ENCODE measurements around the gene RAMP1. TPM values are rescaled to one million over a fixed set of nuclear protein-coding genes. Genes with fewer than 3 reads are reported as not detected.

RAMP1 gene
- total RNA-seq, 2 donors from 2014 or later: 75.3 to 300 TPM

DNA sequence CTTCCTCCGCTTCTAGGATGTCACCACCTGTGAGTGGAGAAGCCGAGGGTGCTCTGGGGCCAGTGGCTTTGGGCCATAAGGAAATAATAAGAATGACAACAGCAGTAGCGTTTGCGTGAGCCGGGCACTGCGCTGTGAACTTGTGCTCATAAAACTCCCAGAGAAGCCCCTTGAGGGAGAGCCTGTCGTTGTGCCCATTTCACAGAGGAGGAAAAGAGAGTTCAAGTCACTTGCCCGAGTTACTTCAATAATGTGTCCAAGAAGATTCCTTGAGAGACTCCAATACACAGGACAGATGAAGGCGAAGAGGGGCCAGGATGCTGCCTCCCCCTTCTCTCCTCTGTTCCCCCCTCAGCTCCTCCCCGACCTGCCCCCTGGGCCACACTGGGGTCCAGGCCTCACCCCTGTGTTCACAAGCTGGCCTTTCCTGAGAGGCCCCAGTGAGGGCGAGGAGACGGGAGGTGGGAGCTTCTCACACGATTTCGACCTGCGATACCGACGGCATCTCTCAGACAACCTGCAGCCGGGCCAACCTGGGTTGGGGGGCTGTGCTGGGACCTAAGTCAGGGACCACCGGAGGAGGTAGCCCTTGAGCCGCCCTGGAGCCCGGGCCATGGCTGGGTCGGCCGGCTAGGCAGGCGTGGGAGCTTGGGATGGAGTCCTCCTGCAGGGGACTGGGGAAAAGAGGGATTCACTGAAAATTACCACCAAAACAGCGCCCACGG, 53.9 kb downstream of the RAMP1 start:
- no peaks in the 10 kb centered on the region for H3K9me3 ChIP-seq
- TF ChIP-seq, protein P1, sequence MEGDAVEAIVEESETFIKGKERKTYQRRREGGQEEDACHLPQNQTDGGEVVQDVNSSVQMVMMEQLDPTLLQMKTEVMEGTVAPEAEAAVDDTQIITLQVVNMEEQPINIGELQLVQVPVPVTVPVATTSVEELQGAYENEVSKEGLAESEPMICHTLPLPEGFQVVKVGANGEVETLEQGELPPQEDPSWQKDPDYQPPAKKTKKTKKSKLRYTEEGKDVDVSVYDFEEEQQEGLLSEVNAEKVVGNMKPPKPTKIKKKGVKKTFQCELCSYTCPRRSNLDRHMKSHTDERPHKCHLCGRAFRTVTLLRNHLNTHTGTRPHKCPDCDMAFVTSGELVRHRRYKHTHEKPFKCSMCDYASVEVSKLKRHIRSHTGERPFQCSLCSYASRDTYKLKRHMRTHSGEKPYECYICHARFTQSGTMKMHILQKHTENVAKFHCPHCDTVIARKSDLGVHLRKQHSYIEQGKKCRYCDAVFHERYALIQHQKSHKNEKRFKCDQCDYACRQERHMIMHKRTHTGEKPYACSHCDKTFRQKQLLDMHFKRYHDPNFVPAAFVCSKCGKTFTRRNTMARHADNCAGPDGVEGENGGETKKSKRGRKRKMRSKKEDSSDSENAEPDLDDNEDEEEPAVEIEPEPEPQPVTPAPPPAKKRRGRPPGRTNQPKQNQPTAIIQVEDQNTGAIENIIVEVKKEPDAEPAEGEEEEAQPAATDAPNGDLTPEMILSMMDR (IDR thresholded peaks at IDR 0.05): no peak
- no peak for TF ChIP-seq POLR2AphosphoS5 (IDR thresholded peaks at IDR 0.05)
- no peak for TF ChIP-seq POLR2A (IDR thresholded peaks at IDR 0.05)
- H3K36me3 ChIP-seq: no peaks in the 10 kb centered on the region
- 96% methylated on average over 26 of the region's 26 CpGs for WGBS
- H3K4me1 ChIP-seq (replicated peaks): no peaks in the 10 kb centered on the region
- no peaks in the 10 kb centered on the region for H3K27me3 ChIP-seq (replicated peaks; ENCODE audit: insufficient read depth)
- H3K4me3 ChIP-seq: no peak overlapping the region
- intact Hi-C loops (cut with DNase I): no loop called here
- no peak overlapping the region for H3K27ac ChIP-seq
- DNase-seq (ENCODE audit: low spot score): no peak

DNA sequence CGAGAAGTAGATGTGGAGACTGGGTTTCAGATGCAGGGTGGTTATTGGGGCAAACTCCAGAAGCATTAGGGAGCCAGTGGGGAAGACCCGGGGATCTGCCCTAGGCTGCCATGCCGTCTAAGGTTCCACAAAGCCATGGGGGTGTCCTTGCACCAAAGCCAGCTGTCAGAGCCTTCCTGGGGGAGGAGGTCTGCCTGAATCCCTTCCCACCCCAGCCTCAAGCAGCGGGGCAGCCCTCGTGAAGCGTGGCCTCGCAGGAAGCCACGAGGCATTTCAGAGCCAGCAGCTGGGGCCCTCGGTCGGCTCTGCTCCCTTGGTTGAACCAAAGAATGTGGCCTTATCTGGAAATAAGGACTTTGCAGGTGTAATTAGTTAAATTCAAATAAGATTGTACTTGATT, 56.2 kb downstream of the RAMP1 start:
- Histone ChIP-seq H3K27ac (no peak overlapping the region), H3K9me3 (no peaks in the 10 kb centered on the region), H3K36me3 (no peaks in the 10 kb centered on the region), H3K4me3 (no peak overlapping the region), H3K4me1 (replicated peaks) (no peaks in the 10 kb centered on the region), H3K27me3 (replicated peaks; ENCODE audit: insufficient read depth) (no peaks in the 10 kb centered on the region)
- DNase-seq (ENCODE audit: low spot score): no peak
- 91% methylated on average over 10 of the region's 10 CpGs for WGBS
- intact Hi-C loops (cut with DNase I): no loop called here
- TF ChIP-seq POLR2AphosphoS5 (IDR thresholded peaks at IDR 0.05): no peak
- TF ChIP-seq, protein P1 (IDR thresholded peaks at IDR 0.05): no peak
- no peak for TF ChIP-seq POLR2A (IDR thresholded peaks at IDR 0.05)

DNA sequence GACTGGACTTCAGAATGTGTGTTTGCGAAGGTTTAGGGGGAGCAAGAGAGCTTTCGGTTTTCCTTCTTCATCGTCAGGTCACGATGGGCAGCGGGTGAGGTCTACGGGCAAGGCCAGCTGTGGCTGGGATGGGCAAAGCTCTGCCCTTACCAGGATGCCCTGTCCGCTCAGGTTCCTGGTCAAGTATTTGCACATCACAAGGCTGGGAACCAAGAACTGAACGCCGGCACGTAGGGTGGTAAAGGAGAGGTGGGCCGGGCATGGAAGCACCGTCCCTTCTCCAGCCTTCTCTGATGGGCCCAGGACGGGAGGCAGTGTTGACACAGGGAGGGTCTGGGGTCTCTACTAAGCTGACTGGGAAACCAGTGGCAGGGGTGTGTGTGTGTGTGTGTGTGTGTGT, 56.9 kb downstream of the RAMP1 start:
- Histone ChIP-seq H3K4me3 (no peak overlapping the region), H3K27ac (no peak overlapping the region), H3K9me3 (no peaks in the 10 kb centered on the region), H3K4me1 (replicated peaks) (no peaks in the 10 kb centered on the region), H3K36me3 (no peaks in the 10 kb centered on the region), H3K27me3 (replicated peaks; ENCODE audit: insufficient read depth) (no peaks in the 10 kb centered on the region)
- no peak for DNase-seq (ENCODE audit: low spot score)
- WGBS: 96% methylated on average over 13 of the region's 13 CpGs
- TF ChIP-seq POLR2AphosphoS5 (IDR thresholded peaks at IDR 0.05) (no peak), POLR2A (IDR thresholded peaks at IDR 0.05) (no peak)
- TF ChIP-seq, protein P1 (IDR thresholded peaks at IDR 0.05): no peak
- intact Hi-C loops (cut with DNase I): no loop called here

DNA sequence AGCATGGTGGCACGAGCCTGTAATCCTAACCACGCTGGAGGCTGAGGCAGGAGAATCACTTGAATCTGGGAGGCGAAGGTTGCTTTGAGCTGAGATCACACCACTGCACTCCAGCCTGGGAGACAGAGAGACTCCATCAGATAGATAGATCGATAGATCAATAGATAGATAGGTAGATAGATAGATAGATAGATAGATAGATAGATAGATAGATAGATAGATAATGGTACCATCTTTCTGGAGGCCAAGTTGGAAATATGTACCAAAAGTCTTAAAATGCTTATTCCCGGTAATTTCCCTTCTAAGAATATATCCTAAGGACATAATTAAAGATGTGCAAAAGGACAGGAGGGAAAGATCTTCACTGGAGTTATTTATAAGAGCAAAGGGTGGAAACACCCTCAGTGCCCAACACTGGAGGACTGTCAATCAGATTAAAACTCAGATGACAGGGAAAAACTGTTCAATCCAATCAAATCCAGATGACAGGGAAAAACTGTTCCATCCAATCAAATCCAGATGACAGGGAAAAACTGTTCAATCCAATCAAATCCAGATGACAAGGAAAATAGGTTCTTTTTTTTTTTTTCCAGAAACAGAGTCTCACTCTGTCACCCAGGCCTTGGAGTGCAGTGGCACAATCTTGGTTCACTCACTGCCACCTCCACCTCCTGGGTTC, 58.4 kb downstream of the RAMP1 start:
- H3K36me3 ChIP-seq: no peaks in the 10 kb centered on the region
- TF ChIP-seq, protein P1 (IDR thresholded peaks at IDR 0.05): no peak
- TF ChIP-seq POLR2A (IDR thresholded peaks at IDR 0.05): no peak
- TF ChIP-seq POLR2AphosphoS5 (IDR thresholded peaks at IDR 0.05): no peak
- intact Hi-C loops (cut with DNase I): no loop called here
- H3K4me3 ChIP-seq: no peak overlapping the region
- 95% methylated on average over 5 of the region's 5 CpGs for WGBS
- no peaks in the 10 kb centered on the region for H3K27me3 ChIP-seq (replicated peaks; ENCODE audit: insufficient read depth)
- no peaks in the 10 kb centered on the region for H3K4me1 ChIP-seq (replicated peaks)
- DNase-seq (ENCODE audit: low spot score): no peak
- H3K27ac ChIP-seq: no peak overlapping the region
- H3K9me3 ChIP-seq: no peaks in the 10 kb centered on the region

DNA sequence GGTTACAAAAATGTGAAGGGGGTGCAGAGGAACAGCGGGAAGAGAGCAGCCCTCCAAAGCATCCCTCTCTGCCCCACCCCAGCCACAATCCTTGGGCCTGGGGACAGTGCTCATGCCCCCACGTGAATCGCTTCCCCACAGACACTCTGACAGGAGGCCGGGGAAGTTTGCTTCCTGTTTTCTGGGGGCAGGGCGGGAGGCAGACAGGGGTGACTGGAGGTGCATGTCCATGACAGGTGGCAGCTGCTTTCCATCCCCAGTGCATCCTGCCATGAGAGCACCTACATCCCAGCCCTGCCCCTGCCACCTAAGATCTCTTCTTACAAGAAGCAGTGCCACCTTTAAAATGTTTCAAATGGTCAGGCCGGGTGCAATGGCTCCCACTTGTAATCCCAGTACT, 60.2 kb downstream of the RAMP1 start:
- H3K27me3 ChIP-seq (replicated peaks; ENCODE audit: insufficient read depth): no peaks in the 10 kb centered on the region
- WGBS: 67% methylated on average over 6 of the region's 6 CpGs
- DNase-seq (ENCODE audit: low spot score): no peak
- intact Hi-C loops (cut with DNase I): no loop called here
- no peak overlapping the region for H3K4me3 ChIP-seq
- no peaks in the 10 kb centered on the region for H3K4me1 ChIP-seq (replicated peaks)
- H3K27ac ChIP-seq: no peak overlapping the region
- H3K36me3 ChIP-seq: no peaks in the 10 kb centered on the region
- TF ChIP-seq, protein P1 (IDR thresholded peaks at IDR 0.05): no peak
- TF ChIP-seq POLR2A (IDR thresholded peaks at IDR 0.05) (no peak), POLR2AphosphoS5 (IDR thresholded peaks at IDR 0.05) (no peak)
- no peaks in the 10 kb centered on the region for H3K9me3 ChIP-seq

Measured in prostate gland (tissue), 2 donors.